D341Med (cell line): Measurements from ENCODE around the gene SLC35F4.
"Not testable (repeated sequence)": the region's sequence is repeated elsewhere in the genome, so short reads cannot be mapped to it uniquely, and the experiment has no call there.

Source experiments
- DNase-seq: peaks from one replicate; pipeline ENCODE4 v3.0.0; 2012; ENCODE audit warnings: low spot score

Gene SLC35F4

DNA sequence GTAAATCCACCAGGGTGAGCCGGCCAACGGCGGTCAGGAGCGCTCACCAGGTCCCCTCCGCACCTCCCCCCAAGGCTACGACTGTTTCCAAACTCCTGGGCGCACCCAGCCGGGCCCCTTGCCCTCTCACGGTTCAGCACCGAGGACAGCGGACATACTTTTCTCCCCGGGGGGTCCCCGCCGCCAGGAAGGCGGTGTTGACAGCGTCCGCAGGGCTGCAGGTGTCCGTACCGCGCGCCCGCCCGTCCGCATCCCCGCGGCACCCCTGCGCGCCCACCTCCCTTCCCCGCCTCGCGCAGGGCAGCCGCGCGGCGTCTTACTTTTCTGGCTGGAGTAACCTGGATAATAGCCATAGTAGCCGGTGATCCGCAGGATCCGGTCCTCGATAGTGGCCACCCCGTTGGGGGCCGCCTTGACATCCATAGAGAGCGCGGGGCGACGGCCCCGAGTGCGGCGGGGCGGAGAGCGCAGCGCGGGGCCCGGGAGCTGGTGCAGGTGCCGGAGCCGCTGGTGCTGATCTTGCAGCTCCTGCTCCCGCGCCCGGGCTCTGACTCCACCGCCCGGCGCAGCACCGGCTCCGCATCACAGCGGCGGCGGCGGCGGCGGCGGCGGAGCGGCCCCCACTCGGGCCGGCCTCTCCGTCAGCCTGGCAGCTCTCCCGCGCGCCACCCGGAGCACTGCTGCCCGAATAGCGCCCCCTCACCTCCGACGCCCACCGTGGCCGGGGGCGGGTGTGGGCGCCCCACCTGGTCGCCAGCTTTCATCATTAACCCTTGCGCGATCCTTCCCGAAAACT lies at the start of gene SLC35F4:
SLC35F4 (minus strand) TSS at position 690 of the 796 bp plus-strand sequence.
- peak; percentile 75 for DNase-seq

DNA sequence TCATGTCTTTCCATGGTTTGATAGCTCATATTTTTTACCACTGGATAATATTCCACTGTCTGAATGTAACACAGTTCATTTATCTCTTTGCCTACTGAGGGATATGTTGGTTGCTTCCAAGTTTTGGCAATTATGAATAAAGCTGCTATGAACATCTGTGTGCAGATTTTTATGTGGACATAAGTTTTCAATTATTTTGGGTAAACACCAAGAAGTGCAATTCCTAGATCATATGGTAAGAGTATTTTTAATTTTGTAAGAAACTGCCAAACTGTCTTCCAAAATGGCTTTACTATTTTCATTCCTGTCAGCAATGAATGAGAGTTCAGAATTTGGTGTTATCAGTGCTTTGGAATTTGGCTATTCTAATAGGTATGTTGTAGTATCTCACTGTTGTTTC lies 43.7 kb upstream of the SLC35F4 start:
- DNase-seq: no peak

DNA sequence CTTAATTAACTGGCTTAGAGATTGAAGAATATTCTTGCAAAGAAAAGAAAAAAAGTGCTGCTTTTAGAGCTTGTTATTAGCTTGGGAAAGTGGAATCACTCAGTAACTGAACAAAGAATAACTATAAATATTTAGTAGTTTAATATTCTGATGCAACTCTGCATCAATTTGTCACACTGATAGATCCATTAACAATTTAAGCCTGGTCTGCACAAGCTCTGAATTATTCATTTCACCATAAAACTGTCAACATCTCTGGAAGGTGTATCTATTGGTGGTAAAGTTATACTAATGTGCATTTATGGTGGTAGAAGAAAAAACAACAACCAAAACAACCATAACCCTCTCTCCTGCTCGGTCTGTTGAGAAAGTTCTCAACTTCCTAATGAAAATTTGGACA lies 38.1 kb upstream of the SLC35F4 start:
- DNase-seq: no peak

DNA sequence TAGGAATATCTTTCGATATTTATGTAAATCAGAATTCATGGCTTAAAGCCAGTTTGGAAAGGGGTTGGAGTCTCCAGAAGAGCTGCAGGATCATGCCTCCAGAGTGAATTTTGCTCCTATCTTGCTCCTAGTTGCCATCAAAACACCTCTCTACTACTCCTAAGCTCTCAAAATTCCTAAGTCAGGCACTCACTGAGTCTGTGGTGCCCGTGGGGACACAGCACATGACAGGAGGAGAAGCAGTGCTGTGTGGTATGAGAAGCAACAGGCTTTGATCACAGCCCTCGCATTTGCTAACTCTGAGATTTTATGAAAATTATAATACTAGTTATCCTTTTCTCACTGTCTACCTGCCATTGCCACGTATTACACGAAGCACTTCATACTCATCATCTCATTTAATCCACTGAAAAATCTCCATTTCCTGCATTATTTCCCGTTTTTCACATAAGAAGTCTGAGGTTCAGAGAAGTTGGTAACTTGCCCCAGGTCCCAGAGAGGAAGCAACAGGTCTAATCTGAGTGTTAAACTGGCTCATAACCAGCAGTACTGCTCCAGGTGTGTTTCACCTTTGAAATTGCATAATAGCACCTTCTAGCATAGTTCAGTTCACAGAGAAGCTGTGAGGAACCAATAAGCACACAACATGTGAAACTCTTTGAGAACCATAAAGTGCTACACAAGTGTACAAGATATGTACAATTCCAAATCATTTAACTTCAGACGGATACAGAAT lies 33.1 kb upstream of the SLC35F4 start:
- DNase-seq: no peak

DNA sequence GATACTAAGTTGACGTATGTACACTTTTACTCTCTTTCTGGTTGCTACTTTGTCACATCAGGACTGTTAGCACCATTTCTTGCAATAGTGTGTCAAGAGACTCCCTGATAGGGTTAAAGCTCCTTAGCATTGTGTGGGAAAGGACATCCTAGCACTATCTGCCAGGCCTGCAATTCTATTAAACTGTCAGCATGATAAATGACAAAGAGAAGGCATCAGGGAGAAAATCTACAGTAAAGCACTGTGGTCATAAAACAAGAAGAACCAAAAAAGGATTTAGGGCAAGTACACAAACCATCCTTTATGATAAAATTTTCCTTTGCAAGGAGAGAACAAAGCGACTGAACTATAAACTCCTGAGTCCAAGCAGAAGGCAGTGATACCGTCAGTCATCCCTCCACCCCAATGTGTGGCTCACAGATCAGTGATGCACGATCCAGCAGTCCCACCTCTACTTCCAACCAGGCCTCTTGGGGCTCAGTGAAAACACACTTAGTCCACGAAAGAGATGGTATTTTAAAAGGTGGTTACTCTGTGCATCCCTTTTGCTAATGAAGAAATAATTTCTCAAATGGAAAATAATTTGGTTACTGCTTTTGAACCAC lies 31.4 kb upstream of the SLC35F4 start:
- DNase-seq: no peak

DNA sequence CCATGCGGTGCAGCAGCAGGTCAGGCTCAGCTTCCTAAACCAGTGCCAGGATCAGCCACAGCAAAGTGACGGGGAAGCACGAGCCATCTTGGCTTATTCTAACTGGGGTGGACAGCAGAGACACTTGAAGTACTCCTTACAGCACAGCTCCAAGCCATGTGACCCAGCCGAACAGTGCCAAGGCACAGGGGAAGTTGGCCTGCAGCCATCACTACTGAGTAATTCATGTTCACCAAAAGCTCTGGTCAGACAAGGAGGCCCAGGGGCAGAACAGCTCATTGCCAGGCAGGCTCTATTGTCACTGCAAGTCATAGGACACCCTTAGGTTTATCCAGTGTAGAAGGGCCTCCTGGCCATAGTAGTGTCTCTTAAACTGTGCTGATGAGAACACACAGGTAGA lies 23.4 kb upstream of the SLC35F4 start:
- DNase-seq: no peak

DNA sequence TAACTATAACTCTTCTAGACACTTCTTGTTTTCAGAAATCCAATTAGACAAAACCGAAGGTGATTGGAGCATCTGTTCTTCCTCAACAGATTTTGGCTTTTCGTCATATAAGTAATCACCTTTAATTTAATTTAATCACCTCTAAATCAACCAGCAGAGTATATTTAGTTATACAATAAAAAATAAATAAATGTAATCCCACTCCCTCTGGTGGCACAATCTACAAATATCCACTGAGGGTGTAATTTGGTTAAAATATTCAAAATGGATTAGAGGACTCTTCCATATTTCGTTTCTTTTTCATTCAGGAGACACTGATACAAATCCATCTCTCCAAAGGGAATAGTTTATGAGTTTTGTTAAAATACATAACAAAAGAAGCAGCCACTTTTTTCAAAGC lies 18.3 kb upstream of the SLC35F4 start:
- no peak for DNase-seq

DNA sequence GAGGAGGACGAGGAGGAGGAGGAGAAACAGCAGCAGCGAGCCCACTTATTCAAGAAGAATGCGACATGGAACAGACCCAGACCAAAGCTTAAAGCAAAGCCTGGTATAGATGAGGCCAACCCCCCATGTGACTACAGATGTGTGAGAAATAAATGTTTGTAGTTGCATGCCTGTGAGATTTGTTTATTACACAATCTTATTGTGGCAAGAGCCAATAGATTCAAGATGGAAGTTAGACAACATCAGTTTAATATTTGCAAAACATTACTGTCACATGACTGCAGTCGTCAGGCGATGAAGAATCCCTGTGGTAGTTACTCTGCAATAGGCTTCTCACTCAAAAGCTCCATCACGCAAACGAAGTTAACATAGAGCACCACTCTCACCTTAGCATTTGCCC lies 17.2 kb upstream of the SLC35F4 start:
- DNase-seq: no peak

DNA sequence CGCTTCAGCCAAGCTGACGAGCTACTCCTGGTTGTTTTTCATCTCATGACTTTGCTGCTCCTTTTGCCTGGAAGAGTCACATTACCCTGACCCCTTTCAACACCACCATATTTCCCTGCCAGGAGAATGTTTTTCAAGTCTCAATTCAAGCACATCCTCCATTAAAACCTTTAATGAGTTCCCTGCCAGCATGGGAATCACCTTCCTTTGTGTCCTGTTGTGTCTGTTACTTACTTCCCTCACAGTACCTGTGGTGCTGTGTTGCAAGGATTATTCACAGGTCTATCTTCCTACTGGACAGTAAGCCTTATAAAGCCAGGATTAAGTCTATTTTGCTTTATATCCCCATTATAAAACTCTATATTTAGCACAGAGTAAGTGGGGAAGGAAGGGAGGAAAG lies 13.6 kb upstream of the SLC35F4 start:
- no peak for DNase-seq

DNA sequence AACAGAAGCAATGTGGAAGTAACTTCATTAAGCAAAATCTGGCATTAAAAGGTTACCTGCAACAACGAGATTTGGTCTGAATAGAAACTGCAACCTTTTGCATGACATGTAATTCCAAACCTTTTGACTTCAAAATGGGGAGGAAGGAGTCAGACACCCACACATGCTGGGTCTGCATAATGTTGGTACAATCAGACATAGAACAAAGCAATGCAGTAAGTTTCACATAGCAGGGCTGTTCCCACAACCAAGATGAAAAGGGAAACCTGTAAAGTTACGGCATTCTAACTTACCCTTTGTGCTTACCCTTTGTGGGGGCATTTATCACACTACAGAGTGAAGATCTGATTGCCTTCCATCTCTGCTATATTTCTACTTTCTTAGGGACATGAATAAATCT lies 10.1 kb upstream of the SLC35F4 start:
- no peak for DNase-seq

DNA sequence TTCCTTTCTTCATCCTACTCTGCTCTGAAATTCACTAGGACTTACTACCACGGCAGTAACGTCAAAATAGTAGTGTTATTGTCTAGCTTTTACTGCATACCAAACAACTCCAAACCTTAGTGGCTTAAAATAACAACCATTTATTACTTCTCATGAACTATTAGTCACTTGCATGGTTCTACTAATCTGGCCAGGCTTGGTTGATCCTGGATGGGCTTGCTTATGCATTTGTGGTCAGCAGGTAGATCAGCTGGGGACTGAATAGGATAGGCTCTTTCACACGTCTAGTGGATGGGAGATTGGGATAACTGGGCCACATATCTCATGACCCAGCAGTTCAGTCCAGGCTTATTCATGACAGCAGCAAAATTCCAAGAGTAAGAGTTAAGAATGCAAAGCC lies 9.4 kb upstream of the SLC35F4 start:
- DNase-seq: no peak

DNA sequence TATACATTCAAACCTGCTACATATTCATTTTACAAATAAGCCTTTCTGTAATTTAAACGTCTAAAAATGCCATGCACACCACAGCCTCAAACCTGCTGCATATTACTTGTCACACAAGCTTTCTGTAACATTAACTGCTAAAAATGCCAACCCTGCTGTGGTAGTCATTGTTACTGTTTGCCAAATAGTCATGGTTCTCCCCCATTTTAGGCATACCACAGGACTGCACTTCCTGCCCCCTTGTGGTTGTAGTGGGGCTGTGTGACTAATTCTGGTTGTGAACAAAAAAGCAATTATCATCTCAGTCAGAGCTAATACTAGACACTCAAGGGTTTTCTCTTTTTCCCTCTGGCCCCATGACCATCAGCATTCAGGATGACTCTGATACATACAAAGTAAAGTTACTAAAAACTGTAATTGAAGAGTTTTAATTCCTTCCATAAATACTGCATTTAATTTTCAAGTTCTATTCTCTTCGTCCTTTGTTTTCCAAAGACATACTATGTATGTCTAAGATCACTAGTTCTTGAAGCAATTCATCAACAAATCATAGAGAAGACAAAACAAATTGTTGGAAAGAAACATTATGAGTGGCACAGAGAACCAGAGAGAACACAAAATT lies 5.7 kb upstream of the SLC35F4 start:
- DNase-seq: peak; percentile 60

DNA sequence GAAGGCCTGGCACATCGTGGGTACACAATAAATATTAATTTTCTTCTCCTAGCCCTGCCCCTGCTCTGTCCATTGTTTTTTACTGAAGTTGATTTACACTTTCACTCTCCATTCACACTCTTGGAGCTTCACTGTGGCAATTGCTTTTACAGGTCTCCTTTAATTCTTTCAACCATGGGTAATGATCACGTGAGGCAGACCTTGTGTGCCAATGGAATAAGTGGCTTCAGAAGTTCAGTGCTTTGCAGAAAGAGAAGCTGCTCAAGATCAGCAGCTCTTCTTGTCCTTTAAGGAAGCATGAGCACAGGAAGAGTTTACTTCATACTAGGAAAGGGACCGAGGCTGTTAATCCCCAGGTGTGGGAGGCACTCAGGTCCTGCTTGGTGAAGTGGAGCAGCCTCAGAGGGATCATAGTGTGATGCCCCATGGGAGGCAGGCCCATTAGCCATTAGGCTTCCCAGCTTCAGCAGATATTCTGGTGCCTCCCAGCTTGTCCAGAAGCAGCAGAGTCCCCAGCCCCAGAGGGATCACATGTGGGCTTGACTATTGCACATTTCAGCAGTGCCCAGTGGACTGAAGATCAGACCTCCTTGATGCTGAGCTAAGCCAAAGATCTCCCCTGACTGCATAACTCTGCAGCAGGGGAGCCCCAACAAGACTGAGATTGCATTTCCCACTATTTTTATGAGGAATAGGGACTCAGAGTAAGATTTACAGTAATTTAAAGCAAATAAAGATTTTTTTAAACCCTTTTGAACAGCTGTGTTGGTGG lies 5.0 kb upstream of the SLC35F4 start:
- no peak for DNase-seq

DNA sequence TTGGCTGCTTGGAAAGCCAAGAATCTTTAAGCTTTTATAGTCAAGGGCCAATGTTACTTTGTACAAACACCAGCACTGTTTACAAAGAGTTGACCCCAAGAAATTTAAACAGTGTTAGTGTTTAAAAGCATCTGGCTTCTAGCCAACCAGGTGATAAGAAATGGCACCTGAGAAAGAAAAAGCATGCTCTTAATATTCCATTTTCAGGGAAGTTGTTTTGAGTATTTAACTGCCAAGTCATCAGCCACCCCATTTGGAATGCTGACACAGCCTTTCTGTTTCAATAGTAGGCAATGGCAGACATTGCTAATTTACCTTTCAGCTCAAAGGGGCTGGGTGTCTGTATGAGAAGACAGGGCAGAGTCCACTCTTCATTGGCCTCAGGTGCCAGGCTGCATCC lies 3.7 kb upstream of the SLC35F4 start:
- DNase-seq: no peak

DNA sequence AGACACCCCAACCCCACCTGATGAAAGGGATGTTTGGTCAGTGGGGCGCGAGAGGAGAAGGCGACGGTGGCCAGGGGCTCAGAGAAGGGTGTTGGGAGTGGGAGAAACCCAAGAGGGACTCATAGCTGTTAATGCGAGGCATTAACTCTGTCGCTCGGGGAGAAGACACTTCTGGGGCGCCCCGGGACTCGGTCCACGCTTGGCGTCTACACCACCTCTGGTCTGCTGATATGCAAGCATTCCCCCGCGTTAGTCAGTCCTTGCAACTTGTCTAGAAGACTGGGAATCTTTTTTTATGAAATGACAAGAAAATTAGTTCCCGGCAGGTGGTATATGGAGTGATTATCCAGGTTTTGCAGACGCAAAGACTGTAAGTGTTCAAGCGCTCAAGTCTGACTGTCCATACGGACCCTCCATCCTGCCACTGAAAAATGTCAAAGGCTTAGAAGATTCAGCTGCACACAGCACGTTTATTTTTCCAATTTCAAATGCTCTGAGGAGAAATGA lies 360 bp upstream of the SLC35F4 start:
- DNase-seq: peak; percentile 31

DNA sequence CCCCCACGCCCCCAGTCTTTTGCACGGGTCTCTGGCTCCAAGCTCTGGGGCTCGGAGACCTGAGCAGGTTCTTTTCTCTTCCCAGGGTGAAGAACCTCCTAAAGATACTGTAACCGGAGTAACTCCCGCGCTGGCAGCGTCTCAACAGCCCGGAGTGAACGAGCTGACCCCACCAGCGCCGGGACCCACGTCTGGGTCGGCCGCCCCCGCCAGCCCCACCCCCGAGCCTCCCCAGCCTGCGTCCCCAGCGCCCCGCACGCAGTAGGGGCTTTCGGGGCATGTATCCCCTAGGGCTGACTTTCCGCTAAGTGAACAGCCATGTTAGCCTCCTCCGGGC lies 858 bp downstream of the SLC35F4 start:
- DNase-seq: no peak

DNA sequence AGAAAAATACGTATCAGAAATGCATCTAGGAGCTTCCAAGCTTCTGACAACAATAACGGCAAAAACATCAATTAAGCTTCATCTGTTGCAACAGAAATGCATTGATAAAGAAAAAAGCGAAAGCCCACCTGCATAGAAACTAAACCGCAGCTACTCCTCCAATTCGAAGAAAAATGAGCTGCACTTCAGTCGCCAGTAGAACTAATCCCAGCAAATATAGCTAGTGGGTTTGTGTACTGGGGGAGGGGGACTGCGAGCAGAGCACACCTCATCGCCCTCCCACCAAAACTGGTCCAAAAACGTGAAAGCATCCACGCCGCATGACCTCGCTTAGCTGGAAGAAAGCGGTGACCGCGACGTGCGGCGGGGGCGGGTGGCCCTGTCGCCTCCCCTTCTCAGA lies 1.2 kb downstream of the SLC35F4 start:
- no peak for DNase-seq

DNA sequence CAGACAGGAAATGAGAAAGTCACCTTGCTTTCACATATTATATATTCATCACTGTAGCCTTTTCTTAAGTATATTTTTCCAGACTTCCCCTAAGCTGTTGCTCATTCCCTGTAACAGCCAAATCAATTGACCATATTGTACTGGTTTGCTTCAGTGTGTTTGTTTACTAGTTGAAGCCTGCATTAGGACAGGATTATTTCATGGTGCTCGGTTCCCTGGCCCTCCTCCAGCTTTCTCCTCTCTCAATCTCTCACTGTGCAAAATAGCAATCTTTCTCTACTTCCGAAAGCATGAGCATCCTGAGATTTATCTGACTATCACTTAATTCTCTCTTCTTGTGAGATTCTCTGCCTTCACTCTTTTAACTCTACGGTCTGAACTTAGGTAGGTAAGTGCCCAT lies 2.4 kb downstream of the SLC35F4 start:
- no peak for DNase-seq

DNA sequence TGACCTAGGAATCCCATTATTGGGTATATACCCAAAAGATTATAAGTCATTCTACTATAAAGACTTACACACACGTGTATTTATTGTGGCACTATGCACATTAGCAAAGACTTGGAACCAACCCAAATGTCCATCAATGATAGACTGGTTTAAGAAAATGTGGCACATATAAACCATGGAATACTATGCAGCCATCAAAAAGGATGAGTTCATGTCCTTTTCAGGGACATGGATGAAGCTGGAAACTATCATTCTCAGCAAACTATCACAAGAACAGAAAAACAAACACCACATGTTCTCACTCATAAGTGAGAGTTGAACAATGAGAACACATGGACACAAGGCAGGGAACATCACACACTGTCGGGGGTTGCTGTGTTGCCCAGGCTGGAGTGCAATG lies 10.2 kb downstream of the SLC35F4 start:
- not testable (repeated sequence) for DNase-seq

DNA sequence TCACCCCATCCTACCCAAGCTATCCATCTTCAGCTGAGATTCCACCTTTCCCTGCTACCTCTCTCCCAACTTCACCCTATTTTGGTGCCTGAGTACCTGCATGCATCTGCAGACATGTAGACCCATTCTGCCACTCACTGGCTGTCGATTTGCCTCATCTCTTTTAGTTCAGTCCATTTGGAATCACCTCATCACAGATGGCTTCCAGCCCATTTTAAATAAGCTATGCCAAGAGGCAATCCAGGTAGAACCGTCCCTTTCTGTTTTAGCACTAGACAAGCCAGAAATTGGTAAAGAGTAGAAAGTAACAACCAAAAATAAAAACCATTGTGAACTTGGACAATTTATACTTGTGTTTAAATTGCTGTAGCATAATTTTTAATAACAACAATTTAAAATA lies 11.3 kb downstream of the SLC35F4 start:
- DNase-seq: no peak

DNA sequence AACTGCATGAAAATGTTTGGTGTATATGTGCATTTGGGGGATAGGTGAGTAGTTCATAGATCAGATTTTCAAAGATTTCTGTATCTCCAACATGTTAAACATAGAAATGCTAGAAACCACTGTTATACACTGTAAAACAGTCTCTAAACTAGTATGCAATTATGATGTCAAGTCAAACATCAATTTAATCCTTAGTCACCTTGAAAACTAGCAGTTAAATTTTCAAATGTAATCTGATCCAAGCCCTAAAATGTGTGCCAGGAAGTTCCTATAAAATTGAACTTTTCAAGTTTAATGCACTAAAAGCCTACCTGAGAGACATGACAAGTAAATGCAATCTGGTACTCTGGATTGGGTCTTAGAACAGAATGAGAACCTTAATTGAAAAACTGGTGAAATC lies 14.5 kb downstream of the SLC35F4 start:
- no peak for DNase-seq

DNA sequence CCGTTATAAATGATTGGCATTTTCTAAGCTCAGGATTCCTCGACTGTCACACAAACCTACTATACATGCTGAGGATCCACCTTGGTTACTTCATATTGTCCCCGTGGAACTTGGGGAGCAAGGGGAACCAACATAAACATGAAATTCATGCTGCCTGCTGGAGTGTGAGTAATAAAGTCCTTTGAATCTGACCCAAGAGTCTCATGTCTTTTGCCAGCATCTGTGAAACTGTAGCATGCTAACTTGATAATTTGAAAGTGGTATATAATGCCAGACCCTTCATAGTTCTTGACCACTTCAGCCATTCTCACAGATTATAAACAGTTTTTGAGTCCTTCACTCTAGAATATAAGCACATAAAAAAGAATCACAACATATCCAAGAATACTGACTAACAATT lies 17.1 kb downstream of the SLC35F4 start:
- DNase-seq: no peak
